ENCODE data around the gene SMTN.
A peak's percentile ranks its signal among the peaks of the same experiment; 100 is the strongest.
"Not testable (repeated sequence)": the region's sequence is repeated elsewhere in the genome, so short reads cannot be mapped to it uniquely, and the experiment has no call there.

SMTN gene

GRCh38 chr22:31080848-31081649, at the start of gene SMTN:
SMTN (plus strand) TSS chr22:31081318; CDS start chr22:31083259, 1,941 bp downstream.
- peak; percentile 74 to 89 (median 83) for DNase-seq (ENCODE audit: low read depth in 2 of 3, low spot score in 1 of 3)

- DNase-seq (ENCODE audit: low read depth in 2 of 3, low spot score in 1 of 3): no peak
Observed at GRCh38 chr22:31036671-31037550, 44.2 kb upstream of the SMTN start.

- DNase-seq (ENCODE audit: low read depth in 2 of 3, low spot score in 1 of 3): no peak
Observed at GRCh38 chr22:31038686-31039085, 42.4 kb upstream of the SMTN start.

- no peak for DNase-seq (ENCODE audit: low read depth in 2 of 3, low spot score in 1 of 3)
Observed at GRCh38 chr22:31039393-31039792, 41.7 kb upstream of the SMTN start.

GRCh38 chr22:31040542-31041398, 40.3 kb upstream of the SMTN start:
- DNase-seq (ENCODE audit: low read depth in 2 of 3, low spot score in 1 of 3): no peak

GRCh38 chr22:31044262-31044861, 36.8 kb upstream of the SMTN start:
- DNase-seq (ENCODE audit: low read depth in 2 of 3, low spot score in 1 of 3): no peak

GRCh38 chr22:31045900-31046538, 35.1 kb upstream of the SMTN start:
- DNase-seq (ENCODE audit: low read depth in 2 of 3, low spot score in 1 of 3): no peak

GRCh38 chr22:31046539-31047226, 34.4 kb upstream of the SMTN start:
- DNase-seq (ENCODE audit: low read depth in 2 of 3, low spot score in 1 of 3): no peak

- no peak for DNase-seq (ENCODE audit: low read depth in 2 of 3, low spot score in 1 of 3)
Observed at GRCh38 chr22:31048570-31048969, 32.5 kb upstream of the SMTN start.

- no peak for DNase-seq (ENCODE audit: low read depth in 2 of 3, low spot score in 1 of 3)
Observed at GRCh38 chr22:31049815-31050420, 31.2 kb upstream of the SMTN start.

GRCh38 chr22:31055117-31055634, 25.9 kb upstream of the SMTN start:
- no peak for DNase-seq (ENCODE audit: low read depth in 2 of 3, low spot score in 1 of 3)

GRCh38 chr22:31055635-31056159, 25.4 kb upstream of the SMTN start:
- DNase-seq (ENCODE audit: low read depth in 2 of 3, low spot score in 1 of 3): no peak

- DNase-seq (ENCODE audit: low read depth in 2 of 3, low spot score in 1 of 3): no peak
Observed at GRCh38 chr22:31056986-31057599, 24.0 kb upstream of the SMTN start.

GRCh38 chr22:31059663-31060062, 21.5 kb upstream of the SMTN start:
- not testable (repeated sequence) for DNase-seq (ENCODE audit: low read depth in 2 of 3, low spot score in 1 of 3)

GRCh38 chr22:31062566-31063230, 18.4 kb upstream of the SMTN start:
- DNase-seq (ENCODE audit: low read depth in 2 of 3, low spot score in 1 of 3): no peak

GRCh38 chr22:31064369-31064768, 16.7 kb upstream of the SMTN start:
- no peak for DNase-seq (ENCODE audit: low read depth in 2 of 3, low spot score in 1 of 3)

GRCh38 chr22:31068970-31069369, 12.1 kb upstream of the SMTN start:
- no peak for DNase-seq (ENCODE audit: low read depth in 2 of 3, low spot score in 1 of 3)
